Measurements from ENCODE around the gene TKTL1.
"Not testable (repeated sequence)": the region's sequence is repeated elsewhere in the genome, so short reads cannot be mapped to it uniquely, and the experiment has no call there.

The TKTL1 gene

DNA sequence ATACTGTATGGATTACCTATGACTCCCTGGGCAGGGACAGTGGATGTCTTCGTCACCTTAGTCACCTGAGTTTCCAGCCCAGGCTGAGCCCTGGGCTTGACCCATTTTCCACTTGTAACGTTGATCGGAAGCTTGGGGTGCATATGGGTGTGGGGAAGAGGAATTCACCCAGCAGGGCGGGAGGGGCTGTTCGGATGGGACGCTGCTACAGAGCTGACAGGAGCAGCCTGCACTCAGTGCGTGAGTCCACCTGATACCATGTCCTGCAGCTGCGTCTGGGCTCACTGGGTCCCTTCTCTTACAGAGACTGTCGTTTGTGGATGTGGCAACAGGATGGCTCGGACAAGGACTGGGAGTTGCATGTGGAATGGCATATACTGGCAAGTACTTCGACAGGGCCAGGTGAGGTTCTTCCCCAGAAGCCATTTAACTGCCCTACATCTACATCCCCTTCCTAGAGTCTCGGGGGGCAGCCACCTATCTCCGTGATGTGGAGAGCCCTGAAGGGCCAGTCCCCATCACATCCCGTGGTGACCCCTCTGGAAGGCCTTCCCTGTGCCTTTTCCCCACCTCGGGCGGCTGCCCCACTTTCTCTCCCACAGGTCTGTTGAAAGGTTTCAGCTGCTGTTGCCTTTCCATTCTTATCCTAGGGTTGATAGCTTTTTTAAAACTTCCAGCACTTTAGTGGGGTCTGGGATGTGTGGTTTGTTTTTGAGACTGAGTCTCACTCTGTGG lies 13.6 kb downstream of the TKTL1 start:
- DNase-seq (ENCODE audit: low read depth) = no peak

DNA sequence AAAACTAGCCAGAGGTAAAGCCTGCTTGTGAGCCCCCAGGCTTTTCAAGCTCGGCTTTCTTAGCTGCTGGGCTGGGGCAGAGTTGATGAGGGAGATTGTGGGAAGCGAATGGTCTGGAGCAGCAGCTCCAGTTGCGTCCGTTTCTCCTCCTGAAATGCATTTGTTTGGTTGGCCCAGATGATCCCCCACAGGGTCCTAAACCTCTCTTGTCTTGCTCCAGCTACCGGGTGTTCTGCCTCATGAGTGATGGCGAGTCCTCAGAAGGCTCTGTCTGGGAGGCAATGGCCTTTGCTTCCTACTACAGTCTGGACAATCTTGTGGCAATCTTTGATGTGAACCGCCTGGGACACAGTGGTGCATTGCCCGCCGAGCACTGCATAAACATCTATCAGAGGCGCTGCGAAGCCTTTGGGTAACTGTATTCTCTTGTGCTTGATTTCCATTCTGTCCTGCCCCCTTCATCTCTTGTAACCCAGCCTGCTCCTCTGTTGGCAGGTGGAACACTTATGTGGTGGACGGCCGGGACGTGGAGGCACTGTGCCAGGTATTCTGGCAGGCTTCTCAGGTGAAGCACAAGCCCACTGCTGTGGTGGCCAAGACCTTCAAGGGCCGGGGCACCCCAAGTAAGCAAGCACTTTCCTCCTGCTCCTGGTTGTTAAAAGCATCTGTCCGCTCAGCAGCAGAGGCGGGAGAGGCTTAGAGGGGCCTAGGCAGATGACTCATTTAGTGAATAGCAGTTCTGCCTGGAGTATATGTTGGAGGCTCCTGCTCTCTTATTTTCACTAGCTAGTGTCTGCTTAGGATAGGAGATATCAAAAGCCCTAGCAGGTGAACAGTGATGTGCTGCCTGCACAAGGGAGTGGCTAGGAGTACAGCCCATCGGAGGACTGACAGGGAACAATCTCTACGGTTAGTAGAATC lies 15.3 kb downstream of the TKTL1 start:
- no peak for DNase-seq (ENCODE audit: low read depth)

- DNase-seq (ENCODE audit: low read depth) = no peak
Observed at GRCh38 chrX:154312116-154312515, 16.5 kb downstream of the TKTL1 start.

DNA sequence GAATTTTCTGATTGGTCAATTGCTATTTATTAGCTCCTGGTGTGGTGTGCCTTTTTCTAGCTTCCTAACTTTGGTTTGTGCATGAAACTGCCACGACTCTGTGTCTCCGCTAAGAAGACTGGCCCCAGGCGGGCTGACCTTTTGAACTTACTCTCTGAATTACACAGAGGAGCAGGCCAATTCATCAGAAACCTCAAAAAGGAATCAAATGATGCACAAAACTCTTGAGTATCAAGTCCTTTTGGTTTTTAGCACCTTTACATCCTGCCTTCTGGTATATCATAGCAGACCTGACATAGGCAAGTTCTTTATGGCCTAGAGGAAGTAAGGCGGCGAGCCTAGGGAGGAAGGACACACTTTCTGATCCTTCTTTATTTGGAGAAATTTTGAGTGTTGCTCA lies 17.6 kb downstream of the TKTL1 start:
- no peak for DNase-seq (ENCODE audit: low read depth)

DNA sequence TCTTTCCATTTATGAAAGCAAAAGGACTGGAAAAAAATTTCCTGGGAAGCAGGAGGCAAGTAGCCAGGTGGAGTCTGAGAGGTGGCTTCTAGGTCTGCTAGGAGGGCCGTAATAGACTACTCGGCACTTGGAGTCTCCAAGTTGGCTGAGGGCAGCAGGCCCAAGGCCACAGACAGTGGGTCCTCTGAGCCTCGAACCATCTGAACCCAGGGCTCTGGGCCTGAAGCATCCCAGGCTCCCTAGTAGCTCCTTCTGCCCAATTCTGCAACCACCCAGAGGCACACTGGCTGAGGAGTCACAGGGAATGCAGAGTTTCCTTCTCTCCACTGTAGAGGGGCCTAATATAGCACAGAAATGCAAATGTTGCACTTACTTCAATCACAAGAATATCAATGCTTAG lies 19.8 kb downstream of the TKTL1 start:
- no peak for DNase-seq (ENCODE audit: low read depth)

- peak; percentile 9 for DNase-seq (ENCODE audit: low read depth)
Observed at GRCh38 chrX:154317391-154317995, 21.9 kb downstream of the TKTL1 start.

DNA sequence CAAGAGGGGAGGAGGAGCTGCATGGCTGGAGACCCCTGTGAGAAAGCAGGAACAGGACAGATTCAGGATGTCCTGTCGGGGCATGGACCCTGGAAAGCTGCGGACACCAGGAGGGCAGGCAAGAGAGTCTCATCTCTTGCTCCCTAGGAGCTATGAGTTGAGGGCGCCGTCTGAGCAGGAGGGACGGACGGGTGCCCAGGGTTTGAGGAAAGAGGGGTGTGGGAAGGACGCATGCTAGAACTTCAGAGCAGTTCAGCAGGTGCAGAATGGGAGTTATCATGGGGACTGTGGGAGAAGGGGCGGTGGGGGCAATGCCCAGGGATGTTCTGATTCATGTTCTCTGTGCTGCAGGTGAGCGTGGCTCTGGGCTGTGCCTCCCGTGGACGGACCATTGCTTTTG lies 24.8 kb downstream of the TKTL1 start:
- no peak for DNase-seq (ENCODE audit: low read depth)

DNA sequence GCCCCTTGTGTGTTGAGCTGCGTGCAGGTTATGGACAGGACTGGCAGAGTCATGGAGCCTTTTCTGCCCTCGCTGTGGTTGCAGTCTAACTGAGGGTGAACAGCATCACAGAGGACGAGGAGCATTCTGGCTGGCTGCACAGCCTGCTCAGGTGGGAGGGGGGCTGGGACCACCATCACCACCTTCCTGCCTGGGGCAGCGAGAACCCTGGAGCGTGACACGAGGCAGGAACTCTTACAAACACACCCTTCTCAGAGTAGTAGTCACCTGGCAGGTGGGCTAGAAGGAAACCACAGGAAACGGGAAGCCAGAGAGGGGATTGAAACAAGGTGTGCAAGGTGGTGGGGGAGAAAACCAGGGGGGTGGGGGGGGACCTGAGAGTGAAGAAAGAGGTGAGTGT lies 25.6 kb downstream of the TKTL1 start:
- DNase-seq (ENCODE audit: low read depth) = no peak

DNA sequence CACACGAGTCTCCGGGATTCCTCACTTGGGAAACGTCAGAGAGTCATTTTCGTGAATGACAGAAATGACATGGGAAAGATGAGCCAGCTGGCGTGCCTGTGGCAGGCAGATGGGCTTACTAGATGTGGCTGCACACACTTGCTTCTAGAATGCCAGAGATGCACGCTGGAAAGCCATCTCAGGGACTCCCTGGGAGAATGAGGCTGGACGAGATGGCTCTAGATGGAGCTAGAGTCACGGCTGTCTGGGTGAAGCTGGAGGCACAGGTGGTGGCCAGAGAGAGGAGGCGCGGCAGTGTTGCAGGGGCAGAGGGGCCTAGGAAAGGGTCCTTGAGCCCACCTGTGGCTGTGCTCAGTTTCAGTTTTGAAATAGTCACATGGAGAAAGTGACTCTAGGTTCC lies 26.0 kb downstream of the TKTL1 start:
- no peak for DNase-seq (ENCODE audit: low read depth)

GRCh38 chrX:154322890-154323289 lies 27.3 kb downstream of the TKTL1 start:
- DNase-seq (ENCODE audit: low read depth) = no peak

GRCh38 chrX:154323537-154323936 lies 27.9 kb downstream of the TKTL1 start:
- DNase-seq (ENCODE audit: low read depth) = no peak

GRCh38 chrX:154325541-154325940 lies 29.9 kb downstream of the TKTL1 start:
- no peak for DNase-seq (ENCODE audit: low read depth)

DNA sequence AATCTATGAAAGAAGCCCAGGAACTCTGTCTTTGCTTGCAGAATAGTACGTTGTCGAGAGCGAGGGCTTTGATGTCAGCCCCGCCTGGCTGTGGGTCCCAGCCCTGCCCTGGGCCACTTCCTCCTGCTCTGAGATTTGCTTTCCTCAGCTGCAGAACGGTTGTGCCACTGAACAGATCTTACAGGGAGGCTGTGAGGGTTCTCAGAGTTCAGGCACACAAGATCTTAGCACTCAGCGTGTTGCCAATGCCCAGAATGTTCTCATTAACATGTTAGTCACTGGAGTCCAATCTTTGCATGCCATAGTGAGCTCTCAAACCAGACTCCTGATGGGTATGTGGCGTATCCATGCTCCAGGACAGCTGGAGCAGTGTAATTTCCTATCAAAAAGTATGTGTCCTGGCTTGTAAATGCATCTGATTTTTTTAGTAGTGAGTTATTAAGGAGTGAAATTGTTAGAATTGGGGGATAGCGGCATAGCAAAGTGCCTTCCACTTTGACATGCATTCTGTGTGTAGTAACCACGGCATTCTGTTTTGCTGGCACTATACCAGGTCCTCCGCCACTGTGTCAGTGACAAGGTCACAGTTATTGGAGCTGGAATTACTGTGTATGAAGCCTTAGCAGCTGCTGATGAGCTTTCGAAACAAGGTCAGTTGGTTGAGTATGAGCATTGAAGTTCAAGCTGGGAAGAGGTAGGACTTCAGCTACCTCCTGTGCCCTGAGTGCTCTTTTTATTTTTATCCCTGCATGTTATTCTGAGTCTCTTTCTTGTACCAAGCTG lies 31.6 kb downstream of the TKTL1 start:
- no peak for DNase-seq (ENCODE audit: low read depth)

DNA sequence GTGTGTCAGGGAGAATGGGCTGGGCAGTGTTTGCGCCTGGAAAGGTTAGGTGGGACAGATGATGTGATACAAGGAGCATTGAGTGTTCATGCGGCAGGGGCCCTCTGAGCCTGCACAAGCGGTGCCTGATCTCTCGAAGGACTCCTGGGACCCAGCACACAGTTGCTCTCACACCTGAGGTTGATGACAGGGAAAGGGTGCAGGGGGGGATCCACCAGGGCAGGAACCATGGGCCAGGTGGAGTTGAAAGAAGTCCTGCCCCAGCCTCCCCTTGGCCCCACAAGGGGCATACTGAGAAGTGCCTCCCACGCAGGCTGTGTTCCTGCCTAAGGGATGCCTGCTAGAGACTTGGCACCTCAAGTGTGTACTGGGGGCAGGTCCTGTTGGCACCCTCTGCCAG lies 33.1 kb downstream of the TKTL1 start:
- DNase-seq (ENCODE audit: low read depth) = no peak

- no peak for DNase-seq (ENCODE audit: low read depth)
Observed at GRCh38 chrX:154329294-154329693, 33.7 kb downstream of the TKTL1 start.

GRCh38 chrX:154332561-154332960 lies 37.0 kb downstream of the TKTL1 start:
- no peak for DNase-seq (ENCODE audit: low read depth)

- no peak for DNase-seq (ENCODE audit: low read depth)
Observed at GRCh38 chrX:154333116-154333515, 37.5 kb downstream of the TKTL1 start.

- DNase-seq (ENCODE audit: low read depth) = no peak
Observed at GRCh38 chrX:154333837-154334271, 38.3 kb downstream of the TKTL1 start.

DNA sequence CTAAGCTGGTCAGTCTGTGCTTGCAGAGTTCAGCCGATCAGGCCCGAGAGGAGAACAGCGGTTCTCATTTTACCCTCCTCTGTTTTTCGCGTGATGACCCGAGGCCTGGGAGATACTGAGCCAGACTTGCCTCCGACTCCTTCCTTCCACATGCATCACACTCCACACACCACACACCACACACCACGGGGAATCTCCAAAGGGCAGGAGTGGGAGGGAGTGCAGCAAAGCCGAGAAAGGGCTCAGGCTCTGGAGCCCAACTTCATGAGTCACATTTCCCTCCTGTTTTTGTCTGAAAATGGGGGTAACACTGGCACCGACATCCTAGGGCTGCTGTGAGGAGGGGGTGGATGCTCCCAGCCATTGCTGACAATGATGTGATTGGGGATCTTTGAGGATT lies 38.9 kb downstream of the TKTL1 start:
- DNase-seq (ENCODE audit: low read depth) = no peak

- not testable (repeated sequence) for DNase-seq (ENCODE audit: low read depth)
Observed at GRCh38 chrX:154341399-154342298, 46.1 kb downstream of the TKTL1 start.

DNA sequence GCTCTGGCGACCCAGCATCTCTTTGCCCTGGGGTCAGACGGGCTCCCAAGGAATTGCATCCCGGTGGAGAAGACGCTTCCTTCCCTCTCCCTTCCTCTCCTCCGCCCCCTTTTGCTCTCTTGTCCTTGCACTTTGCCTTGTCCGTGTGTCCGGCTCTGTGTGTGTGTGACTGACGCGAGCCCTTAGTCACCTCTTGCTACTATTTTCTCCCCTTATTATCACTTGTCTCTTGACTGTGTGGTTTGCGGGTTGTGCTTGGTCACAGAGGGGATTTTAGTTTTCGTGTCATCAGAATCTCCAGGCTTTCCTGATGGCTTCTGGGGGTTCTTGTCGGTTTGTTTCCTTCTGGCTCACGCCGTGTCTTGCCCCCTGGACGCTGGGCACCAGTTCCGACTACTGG lies 47.5 kb downstream of the TKTL1 start:
- DNase-seq (ENCODE audit: low read depth) = not testable (repeated sequence)

Measured in amniotic epithelial cell (primary cell).